ENCODE measurements around the gene NOTCH2NLA.
"Not testable (repeated sequence)": the region's sequence is repeated elsewhere in the genome, so short reads cannot be mapped to it uniquely, and the experiment has no call there.

DNA sequence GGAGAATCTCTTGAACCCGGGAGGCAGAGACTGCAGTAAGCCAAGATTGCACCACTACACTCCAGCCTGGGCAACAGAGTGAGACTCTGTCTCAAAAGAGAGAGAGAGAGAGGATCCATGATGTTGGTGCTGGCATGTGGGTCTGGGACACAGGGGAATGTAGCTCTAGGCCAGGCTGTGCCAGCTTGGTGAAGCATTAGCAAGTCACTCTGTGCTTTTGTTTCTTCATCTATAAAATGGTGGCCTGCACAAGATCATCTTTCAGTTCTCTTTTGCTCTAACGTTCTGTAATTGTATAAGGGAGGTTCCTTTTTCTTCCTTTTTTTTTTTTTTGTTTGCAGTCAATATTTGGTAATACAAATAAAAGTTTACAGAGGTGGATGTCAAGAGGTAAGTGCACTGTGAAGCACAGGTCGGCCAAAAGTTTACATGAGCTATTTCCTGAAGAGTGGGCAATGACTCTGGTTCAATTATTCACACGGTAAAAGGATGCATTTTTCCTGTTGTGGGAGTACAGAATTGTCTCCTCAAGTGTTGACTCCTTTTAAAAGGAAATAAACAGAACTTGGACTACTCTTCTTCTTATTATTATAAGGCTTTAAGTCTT lies 24.5 kb upstream of the NOTCH2NLA start:
- TF ChIP-seq, protein P1, sequence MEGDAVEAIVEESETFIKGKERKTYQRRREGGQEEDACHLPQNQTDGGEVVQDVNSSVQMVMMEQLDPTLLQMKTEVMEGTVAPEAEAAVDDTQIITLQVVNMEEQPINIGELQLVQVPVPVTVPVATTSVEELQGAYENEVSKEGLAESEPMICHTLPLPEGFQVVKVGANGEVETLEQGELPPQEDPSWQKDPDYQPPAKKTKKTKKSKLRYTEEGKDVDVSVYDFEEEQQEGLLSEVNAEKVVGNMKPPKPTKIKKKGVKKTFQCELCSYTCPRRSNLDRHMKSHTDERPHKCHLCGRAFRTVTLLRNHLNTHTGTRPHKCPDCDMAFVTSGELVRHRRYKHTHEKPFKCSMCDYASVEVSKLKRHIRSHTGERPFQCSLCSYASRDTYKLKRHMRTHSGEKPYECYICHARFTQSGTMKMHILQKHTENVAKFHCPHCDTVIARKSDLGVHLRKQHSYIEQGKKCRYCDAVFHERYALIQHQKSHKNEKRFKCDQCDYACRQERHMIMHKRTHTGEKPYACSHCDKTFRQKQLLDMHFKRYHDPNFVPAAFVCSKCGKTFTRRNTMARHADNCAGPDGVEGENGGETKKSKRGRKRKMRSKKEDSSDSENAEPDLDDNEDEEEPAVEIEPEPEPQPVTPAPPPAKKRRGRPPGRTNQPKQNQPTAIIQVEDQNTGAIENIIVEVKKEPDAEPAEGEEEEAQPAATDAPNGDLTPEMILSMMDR (IDR thresholded peaks at IDR 0.05): not testable (repeated sequence)
- not testable (repeated sequence) for TF ChIP-seq POLR2AphosphoS5, POLR2A (IDR thresholded peaks at IDR 0.05)
